Dendritic cell treated with granulocyte-macrophage colony-stimulating factor and Interleukin-4, amounts not matched to agents 40 ng/mL and 50 ng/mL, for 4 days (primary cell): Measurements from ENCODE around the gene ATP5F1B.

Source experiments
- H3K27ac Mint-ChIP-seq: one replicate; pipeline ENCODE4 v1.8.0; 2022; ENCODE audit warnings: mild to moderate bottlenecking, mixed read lengths
- H3K27me3 Mint-ChIP-seq: one replicate; pipeline ENCODE4 v1.8.0; 2022; ENCODE audit warnings: mild to moderate bottlenecking, mixed read lengths
- H3K36me3 Mint-ChIP-seq: one replicate; pipeline ENCODE4 v1.8.0; 2022; ENCODE audit warnings: low read depth, mixed read lengths
- H3K4me1 Mint-ChIP-seq: one replicate; pipeline ENCODE4 v1.8.0; 2022; ENCODE audit warnings: low read depth, mixed read lengths
- H3K4me3 Mint-ChIP-seq: one replicate; pipeline ENCODE4 v1.8.0; 2022; ENCODE audit warnings: mild to moderate bottlenecking, moderate library complexity, mixed read lengths
- H3K9me3 Mint-ChIP-seq: one replicate; pipeline ENCODE4 v1.8.0; 2022; ENCODE audit warnings: mixed read lengths
- intact Hi-C: fragments of 100-400 bp; cut with micrococcal nuclease; formaldehyde crosslinking; loops from one replicate; pipeline ENCODE4 v1.15.0; 2022

ATP5F1B gene

DNA sequence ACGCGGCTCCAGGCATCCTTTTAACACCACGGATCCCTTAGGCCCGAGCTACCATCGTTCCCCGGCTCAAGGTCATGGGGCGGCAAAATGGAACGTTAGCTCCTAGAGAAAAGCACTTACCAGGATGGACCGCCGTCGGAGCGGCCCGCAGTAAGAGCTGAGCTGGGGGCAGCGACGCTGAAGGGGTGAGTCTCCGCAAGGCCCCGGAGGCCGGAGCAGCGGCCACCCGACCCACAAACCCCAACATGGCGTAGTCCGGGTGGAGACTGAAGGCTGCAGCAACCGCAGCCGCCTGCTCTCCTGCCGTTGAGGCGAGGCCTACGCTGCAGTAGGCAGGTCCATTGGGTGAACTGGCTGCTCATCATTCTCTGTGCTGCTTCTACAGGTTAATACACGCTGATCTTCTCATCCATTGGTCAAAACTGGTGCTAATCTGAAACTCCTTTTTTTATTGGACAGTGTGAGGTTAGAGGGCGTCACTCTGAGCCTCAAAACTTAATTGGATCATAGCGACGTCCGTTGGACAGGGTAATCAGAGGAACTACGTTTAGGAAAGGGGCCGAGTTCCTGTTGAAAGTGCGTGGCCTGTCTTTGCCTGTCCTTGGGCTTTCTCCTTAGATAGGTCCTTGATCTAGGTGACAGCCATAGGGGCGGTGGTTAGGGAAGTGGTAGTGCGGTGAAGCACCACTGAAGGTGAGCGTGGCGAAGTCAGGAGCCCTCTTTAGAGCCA lies at the start of gene ATP5F1B:
Gene ATP5F1B (minus strand): TSS at position 268 of the 730 bp plus-strand sequence. CDS start 21 bp downstream, at position 247.
- Mint-ChIP-seq H3K27ac (peak within 1 kb of the TSS; percentile 99), H3K4me3 (peak within 1 kb of the TSS; percentile 89), H3K27me3 (no peaks in the 10 kb centered on the region), H3K9me3 (no peaks in the 10 kb centered on the region), H3K36me3 (peaks cover 51% of the 10 kb centered on the region), H3K4me1 (peaks cover 20% of the 10 kb centered on the region)
- intact Hi-C loops = loop anchor here (1.0 kb wide), 1 partner anchor 79 kb away; the partner anchor contains the start of gene NACA

GRCh38 chr12:56694161-56694560 lies 48.4 kb upstream of the ATP5F1B start:
- Mint-ChIP-seq H3K36me3 (no peaks in the 10 kb centered on the region), H3K4me3 (no peak overlapping the region), H3K9me3 (no peaks in the 10 kb centered on the region), H3K27me3 (no peaks in the 10 kb centered on the region), H3K4me1 (peaks cover 4% of the 10 kb centered on the region), H3K27ac (no peak overlapping the region)
- intact Hi-C loops = no loop called here

DNA sequence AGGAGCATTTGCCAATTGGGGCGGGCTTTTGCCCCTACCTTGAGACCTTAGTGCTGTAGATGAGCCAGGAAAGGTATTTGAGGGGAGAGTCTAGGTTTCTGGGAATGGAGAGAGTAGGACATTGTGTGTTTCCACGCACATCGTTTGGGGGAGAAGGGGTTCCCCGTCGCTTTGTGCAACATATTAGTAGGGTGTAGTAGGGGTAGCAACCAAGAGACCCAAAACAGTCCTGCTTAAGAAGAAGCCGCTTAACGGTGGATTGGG lies 43.0 kb upstream of the ATP5F1B start:
- intact Hi-C loops = loop anchor here (1.0 to 5.0 kb wide), 3 partner anchors 37 to 60 kb away; partner anchors contain the start of gene NACA
- peaks cover 34% of the 10 kb centered on the region for H3K36me3 Mint-ChIP-seq
- peaks cover 24% of the 10 kb centered on the region for H3K4me1 Mint-ChIP-seq
- H3K27me3 Mint-ChIP-seq = no peaks in the 10 kb centered on the region
- H3K4me3 Mint-ChIP-seq = peak overlapping the region; percentile 99
- H3K9me3 Mint-ChIP-seq = no peaks in the 10 kb centered on the region
- H3K27ac Mint-ChIP-seq = peak overlapping the region; percentile 99

DNA sequence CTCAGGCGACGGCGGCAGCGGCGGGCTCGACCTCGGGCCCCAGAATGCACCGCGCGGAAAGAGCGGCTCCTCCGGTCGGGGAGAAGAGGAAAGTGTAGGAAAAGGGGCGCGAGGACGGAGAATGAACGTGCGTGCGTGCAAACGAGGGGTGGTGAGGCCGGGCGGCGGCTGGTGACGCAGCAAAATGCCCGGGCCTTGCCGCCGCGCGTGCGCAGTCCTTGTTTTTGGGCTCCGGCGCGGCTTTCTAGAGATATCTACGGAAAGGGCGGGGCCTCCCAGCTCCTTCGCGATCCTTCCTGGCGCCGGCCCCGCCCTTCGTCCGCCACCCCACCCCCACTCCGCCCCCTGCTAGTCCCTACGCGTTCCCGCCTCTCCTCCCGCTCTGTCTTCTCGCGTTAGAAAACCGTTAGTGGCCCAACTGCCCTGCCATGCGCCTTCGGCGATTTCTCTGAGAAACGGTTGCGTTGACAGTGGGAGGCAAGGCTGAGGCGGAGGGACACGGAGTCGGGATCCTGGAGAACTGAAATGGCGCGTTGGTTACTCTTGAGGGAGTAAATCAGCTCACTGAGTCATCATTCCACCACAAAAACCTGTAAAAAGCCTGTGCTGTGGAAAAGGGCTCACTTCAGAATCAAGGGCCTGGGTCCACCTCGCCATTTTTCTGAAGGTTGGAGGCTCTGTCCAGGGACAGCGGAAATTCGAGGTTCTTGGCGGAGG lies 42.5 kb upstream of the ATP5F1B start, which contains the start of gene PTGES3:
Gene PTGES3 (minus strand): TSS at position 156 of the 717 bp plus-strand sequence. CDS start 285 bp downstream, outside the sequence.
- Mint-ChIP-seq H3K4me1 (peaks cover 24% of the 10 kb centered on the region), H3K27ac (peak within 1 kb of the TSS; percentile 99), H3K27me3 (no peaks in the 10 kb centered on the region), H3K9me3 (no peaks in the 10 kb centered on the region), H3K4me3 (peak within 1 kb of the TSS; percentile 99), H3K36me3 (peaks cover 34% of the 10 kb centered on the region)
- intact Hi-C loops = loop anchor here (1.0 to 5.0 kb wide), 3 partner anchors 37 to 61 kb away; partner anchors contain the start of gene NACA

GRCh38 chr12:56687223-56688128 lies 41.7 kb upstream of the ATP5F1B start:
- H3K27ac Mint-ChIP-seq = peak overlapping the region; percentile 99
- peak overlapping the region; percentile 99 for H3K4me3 Mint-ChIP-seq
- H3K27me3 Mint-ChIP-seq = no peaks in the 10 kb centered on the region
- intact Hi-C loops = loop anchor here (1.0 to 5.0 kb wide), 3 partner anchors 38 to 61 kb away; partner anchors contain the start of gene NACA
- no peaks in the 10 kb centered on the region for H3K9me3 Mint-ChIP-seq
- peaks cover 31% of the 10 kb centered on the region for H3K4me1 Mint-ChIP-seq
- H3K36me3 Mint-ChIP-seq = peaks cover 40% of the 10 kb centered on the region

DNA sequence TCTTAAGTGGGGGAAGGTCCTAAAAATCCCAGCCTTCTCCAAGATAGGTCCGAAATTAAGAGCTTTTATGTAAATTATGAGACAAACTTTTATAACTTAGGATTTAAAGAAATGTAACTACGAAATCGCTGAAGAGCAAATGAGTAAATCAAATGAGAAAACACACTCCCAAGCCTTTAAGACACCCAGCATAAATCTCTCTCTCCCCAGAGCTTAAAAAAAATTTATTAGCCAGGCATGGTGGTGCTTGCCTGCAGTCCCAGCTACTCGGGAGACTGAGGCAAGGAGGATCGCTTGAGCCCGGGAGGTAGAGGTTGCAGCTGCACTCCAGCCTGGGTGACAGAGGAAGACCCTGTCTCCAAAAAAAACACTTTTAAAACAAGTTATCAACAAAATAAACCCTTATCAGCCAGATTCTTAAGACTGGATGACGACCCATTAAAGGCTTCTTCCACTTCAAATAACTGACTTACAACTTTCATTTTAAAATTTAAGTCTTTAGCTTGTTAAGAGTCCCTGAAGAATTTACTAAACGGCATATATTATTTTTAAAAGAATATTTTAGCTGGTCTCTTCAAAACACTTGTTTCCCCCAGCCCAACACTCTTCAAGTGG lies 39.1 kb upstream of the ATP5F1B start:
- peak overlapping the region; percentile 99 for H3K27ac Mint-ChIP-seq
- H3K36me3 Mint-ChIP-seq = peaks cover 65% of the 10 kb centered on the region
- peak overlapping the region; percentile 99 for H3K4me3 Mint-ChIP-seq
- intact Hi-C loops = loop anchor here (5.0 kb wide), 1 partner anchor 48 kb away; no protein-coding TSS in a partner anchor
- no peaks in the 10 kb centered on the region for H3K9me3 Mint-ChIP-seq
- H3K4me1 Mint-ChIP-seq = peaks cover 51% of the 10 kb centered on the region
- no peaks in the 10 kb centered on the region for H3K27me3 Mint-ChIP-seq

- peaks cover 72% of the 10 kb centered on the region for H3K36me3 Mint-ChIP-seq
- H3K4me3 Mint-ChIP-seq = no peak overlapping the region
- peak overlapping the region; percentile 99 for H3K27ac Mint-ChIP-seq
Measured at GRCh38 chr12:56682323-56682722, 36.5 kb upstream of the ATP5F1B start.

GRCh38 chr12:56679883-56680575 lies 34.2 kb upstream of the ATP5F1B start:
- H3K9me3 Mint-ChIP-seq = no peaks in the 10 kb centered on the region
- H3K4me1 Mint-ChIP-seq = peaks cover 54% of the 10 kb centered on the region
- H3K27ac Mint-ChIP-seq = peak overlapping the region; percentile 34
- H3K4me3 Mint-ChIP-seq = no peak overlapping the region
- intact Hi-C loops = no loop called here
- H3K36me3 Mint-ChIP-seq = peaks cover 60% of the 10 kb centered on the region
- no peaks in the 10 kb centered on the region for H3K27me3 Mint-ChIP-seq

More at GRCh38 chr12:56682323-56682722, 36.5 kb upstream of the ATP5F1B start:
- Mint-ChIP-seq H3K4me1 (peaks cover 54% of the 10 kb centered on the region), H3K27me3 (no peaks in the 10 kb centered on the region), H3K9me3 (no peaks in the 10 kb centered on the region)
- intact Hi-C loops = no loop called here

DNA sequence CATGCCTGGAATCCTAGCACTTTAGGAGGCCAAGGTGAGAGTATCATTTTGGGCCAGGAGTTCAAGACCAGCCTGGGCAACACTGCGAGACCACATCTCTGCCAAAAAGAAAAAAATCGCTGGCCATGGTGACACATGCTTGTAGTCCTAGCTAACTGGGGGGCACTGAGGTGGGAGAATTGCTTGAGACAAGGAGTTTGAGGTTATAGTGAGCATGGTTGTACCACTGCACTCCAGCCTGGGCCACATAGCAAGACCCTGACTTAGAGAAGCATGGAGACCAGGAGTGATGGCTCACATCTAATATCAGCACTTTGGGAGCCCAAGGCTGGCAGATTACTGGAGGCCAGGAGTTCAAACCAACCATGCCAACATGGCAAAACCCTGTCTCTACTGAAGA lies 33.1 kb upstream of the ATP5F1B start:
- Mint-ChIP-seq H3K36me3 (peaks cover 54% of the 10 kb centered on the region), H3K27me3 (no peaks in the 10 kb centered on the region), H3K4me1 (peaks cover 47% of the 10 kb centered on the region), H3K9me3 (no peaks in the 10 kb centered on the region), H3K27ac (no peak overlapping the region), H3K4me3 (no peak overlapping the region)
- intact Hi-C loops = no loop called here

GRCh38 chr12:56677680-56678079 lies 31.9 kb upstream of the ATP5F1B start:
- H3K36me3 Mint-ChIP-seq = peaks cover 59% of the 10 kb centered on the region
- H3K27me3 Mint-ChIP-seq = no peaks in the 10 kb centered on the region
- H3K9me3 Mint-ChIP-seq = no peaks in the 10 kb centered on the region
- no peak overlapping the region for H3K27ac Mint-ChIP-seq
- intact Hi-C loops = no loop called here
- peaks cover 45% of the 10 kb centered on the region for H3K4me1 Mint-ChIP-seq
- H3K4me3 Mint-ChIP-seq = no peak overlapping the region

DNA sequence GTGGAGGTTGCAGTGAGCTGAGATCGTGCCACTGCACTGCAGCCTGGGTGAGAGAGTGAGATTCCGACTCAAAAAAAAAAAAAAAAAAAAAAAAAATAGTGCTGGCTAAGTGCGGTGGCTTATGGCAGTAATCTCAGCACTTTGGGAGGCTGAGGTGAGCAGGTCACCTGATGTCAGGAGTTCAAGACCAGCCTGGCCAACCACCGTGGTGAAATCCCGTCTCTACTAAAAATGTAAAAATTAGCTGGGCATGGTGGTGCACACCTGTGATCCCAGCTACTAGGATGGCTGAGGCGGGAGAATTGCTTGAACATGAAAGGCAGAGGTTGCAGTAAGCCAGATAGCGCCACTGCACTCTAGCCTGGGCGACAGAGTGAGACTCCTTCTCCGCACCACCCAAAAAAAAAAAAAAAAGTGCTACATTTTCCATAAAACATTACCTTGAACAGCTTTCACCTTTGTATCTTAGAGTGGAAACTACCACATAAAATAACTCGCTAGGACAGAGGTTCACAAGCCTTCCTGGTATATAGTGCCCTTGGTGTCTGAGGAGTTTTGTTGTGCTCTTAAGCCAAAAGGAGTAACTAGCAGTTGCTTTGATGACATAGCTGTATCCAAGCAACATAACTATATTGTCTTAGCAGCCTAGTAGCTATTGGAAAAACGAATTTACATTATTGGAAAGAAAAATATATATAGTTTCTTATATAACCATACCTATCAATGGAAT lies 31.2 kb upstream of the ATP5F1B start:
- intact Hi-C loops = no loop called here
- no peak overlapping the region for H3K4me3 Mint-ChIP-seq
- H3K27ac Mint-ChIP-seq = no peak overlapping the region
- H3K36me3 Mint-ChIP-seq = peaks cover 59% of the 10 kb centered on the region
- peaks cover 39% of the 10 kb centered on the region for H3K4me1 Mint-ChIP-seq
- H3K9me3 Mint-ChIP-seq = no peaks in the 10 kb centered on the region
- H3K27me3 Mint-ChIP-seq = no peaks in the 10 kb centered on the region

- Mint-ChIP-seq H3K4me3 (no peak overlapping the region), H3K27me3 (no peaks in the 10 kb centered on the region), H3K9me3 (no peaks in the 10 kb centered on the region), H3K4me1 (peaks cover 13% of the 10 kb centered on the region), H3K36me3 (peaks cover 80% of the 10 kb centered on the region), H3K27ac (no peak overlapping the region)
- intact Hi-C loops = no loop called here
Measured at GRCh38 chr12:56671608-56672007, 25.8 kb upstream of the ATP5F1B start.
